Measurements from ENCODE around the gene SLC34A3.

Gene SLC34A3

DNA sequence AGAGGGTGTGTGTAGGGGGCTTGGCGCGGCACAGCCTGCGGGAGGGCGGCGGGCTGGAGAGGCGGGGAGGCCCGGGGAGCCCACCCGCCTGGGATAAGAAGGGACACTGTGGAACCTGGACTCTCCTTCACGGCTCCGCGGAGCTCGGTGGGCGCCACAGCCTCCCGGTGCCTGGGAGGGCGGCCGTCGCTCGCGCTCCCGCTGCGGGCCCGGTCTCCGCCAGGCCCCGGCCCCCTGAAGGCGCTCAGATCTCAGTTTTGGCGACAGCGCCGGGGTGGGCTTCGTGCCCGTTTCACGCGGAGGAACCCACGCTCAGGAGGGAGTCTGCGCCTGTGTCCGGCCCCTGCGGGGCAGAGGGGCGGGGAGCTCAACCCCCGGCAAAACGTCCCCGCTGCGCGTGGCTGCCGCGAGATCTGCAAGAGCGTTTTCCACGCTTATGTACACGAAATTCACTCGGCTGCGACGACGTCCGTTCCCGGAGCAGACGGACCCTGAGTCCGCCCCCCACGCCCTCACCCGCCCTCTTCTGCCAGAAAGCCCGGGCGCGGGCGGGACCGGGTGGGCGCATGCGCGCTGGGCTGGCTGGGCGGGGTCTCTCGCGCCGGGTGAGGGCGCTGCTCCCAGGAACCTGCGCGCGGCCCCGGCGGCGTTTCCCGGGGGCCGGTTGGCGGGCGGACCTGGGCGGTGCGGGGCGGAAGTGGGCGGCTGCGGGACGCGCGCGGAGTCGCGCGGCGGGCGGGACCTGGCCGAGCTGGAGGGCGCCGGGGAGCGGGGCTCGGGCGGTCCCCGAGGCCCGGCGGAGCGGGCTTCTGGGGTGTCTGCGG is 24.1 kb downstream of the SLC34A3 start, which contains the start of gene NELFB:
Gene NELFB (plus strand): TSS at position 704 of the 824 bp plus-strand sequence.
- H3K4me1 ChIP-seq (ENCODE audit: control insufficient read depth in 1 of 2, insufficient read depth in 2 of 2, low read length in 2 of 2) = peaks cover 14 to 16% of the 10 kb centered on the region in 2 experiments
- H3K9ac ChIP-seq (ENCODE audit: low read length) = peak within 1 kb of the TSS; percentile 92
- H3K4me2 ChIP-seq (ENCODE audit: low read length) = peak within 1 kb of the TSS; percentile 99
- no CpG with 5 or more reads among the region's 105 CpGs for WGBS (ENCODE audit: extremely low coverage, insufficient coverage, insufficient read length)
- no peak within 1 kb of the TSS for H2BK12ac ChIP-seq (ENCODE audit: low read length)
- peaks cover 2% of the 10 kb centered on the region for H3K9me3 ChIP-seq (ENCODE audit: insufficient read depth, low read depth, low read length)
- no peak within 1 kb of the TSS for H3K23ac ChIP-seq (ENCODE audit: low read length)
- H3K79me1 ChIP-seq (ENCODE audit: low read length) = peaks cover 12% of the 10 kb centered on the region
- H3K4me3 ChIP-seq (ENCODE audit: low read depth, low read length) = peak within 1 kb of the TSS; percentile 96
- peak; percentile 80 to 94 for DNase-seq
- H2BK120ac ChIP-seq (ENCODE audit: insufficient read depth, low read length, poor library complexity) = peak within 1 kb of the TSS; percentile 70
- peaks cover 22 to 23% of the 10 kb centered on the region in 2 experiments for H3K36me3 ChIP-seq (ENCODE audit: control insufficient read depth in 1 of 2, insufficient read depth in 2 of 2, low read length in 2 of 2)
- H2BK5ac ChIP-seq (ENCODE audit: low read depth, low read length, poor library complexity) = peak within 1 kb of the TSS; percentile 71
- peak within 1 kb of the TSS; percentile 62 for H2AK5ac ChIP-seq (ENCODE audit: low read length)
- H4K12ac ChIP-seq (ENCODE audit: low read depth, low read length) = peak within 1 kb of the TSS; percentile 89
- H2AFZ ChIP-seq (ENCODE audit: insufficient read depth, low read length, poor library complexity) = peak within 1 kb of the TSS; percentile 89
- peaks cover 12% of the 10 kb centered on the region for H3K79me2 ChIP-seq (ENCODE audit: control insufficient read depth, insufficient read depth, low read length, poor library complexity)
- H3K18ac ChIP-seq (ENCODE audit: low read length) = peak within 1 kb of the TSS; percentile 86
- H3K27me3 ChIP-seq (ENCODE audit: insufficient read depth, low read length) = no peaks in the 10 kb centered on the region
- H3K27ac ChIP-seq (ENCODE audit: low read depth, low read length) = peak within 1 kb of the TSS; percentile 55
- H4K91ac ChIP-seq (ENCODE audit: low read depth, low read length) = peak within 1 kb of the TSS; percentile 74
- peak within 1 kb of the TSS; percentile 98 for H4K8ac ChIP-seq (ENCODE audit: low read depth, low read length)
- peak within 1 kb of the TSS; percentile 77 for H3K4ac ChIP-seq (ENCODE audit: low read depth, low read length)
- H3K14ac ChIP-seq (ENCODE audit: low read length) = peak within 1 kb of the TSS; percentile 90

GRCh38 chr9:137255448-137256114 is 24.9 kb downstream of the SLC34A3 start:
- peaks cover 22 to 23% of the 10 kb centered on the region in 2 experiments for H3K36me3 ChIP-seq (ENCODE audit: control insufficient read depth in 1 of 2, insufficient read depth in 2 of 2, low read length in 2 of 2)
- peak overlapping the region; percentile 74 for H4K91ac ChIP-seq (ENCODE audit: low read depth, low read length)
- H2AFZ ChIP-seq (ENCODE audit: insufficient read depth, low read length, poor library complexity) = peak overlapping the region; percentile 77
- peak overlapping the region; percentile 69 for H3K4me2 ChIP-seq (ENCODE audit: low read length)
- no peak overlapping the region for H3K23ac ChIP-seq (ENCODE audit: low read length)
- peak overlapping the region; percentile 55 for H3K27ac ChIP-seq (ENCODE audit: low read depth, low read length)
- no peaks in the 10 kb centered on the region for H3K27me3 ChIP-seq (ENCODE audit: insufficient read depth, low read length)
- H2BK5ac ChIP-seq (ENCODE audit: low read depth, low read length, poor library complexity) = peak overlapping the region; percentile 64
- H4K8ac ChIP-seq (ENCODE audit: low read depth, low read length) = peak overlapping the region; percentile 86
- peak overlapping the region; percentile 96 for H3K4me3 ChIP-seq (ENCODE audit: low read depth, low read length)
- H3K79me1 ChIP-seq (ENCODE audit: low read length) = peaks cover 12% of the 10 kb centered on the region
- DNase-seq = no peak
- peak overlapping the region; percentile 90 for H3K14ac ChIP-seq (ENCODE audit: low read length)
- no CpG with 5 or more reads among the region's 51 CpGs for WGBS (ENCODE audit: extremely low coverage, insufficient coverage, insufficient read length)
- peak overlapping the region; percentile 75 for H3K9ac ChIP-seq (ENCODE audit: low read length)
- H2BK12ac ChIP-seq (ENCODE audit: low read length) = no peak overlapping the region
- peak overlapping the region; percentile 62 for H2AK5ac ChIP-seq (ENCODE audit: low read length)
- H2BK120ac ChIP-seq (ENCODE audit: insufficient read depth, low read length, poor library complexity) = peak overlapping the region; percentile 67
- peak overlapping the region; percentile 58 for H3K18ac ChIP-seq (ENCODE audit: low read length)
- H3K4ac ChIP-seq (ENCODE audit: low read depth, low read length) = peak overlapping the region; percentile 49
- no peaks in the 10 kb centered on the region for H3K9me3 ChIP-seq (ENCODE audit: insufficient read depth, low read depth, low read length)
- peaks cover 12% of the 10 kb centered on the region for H3K79me2 ChIP-seq (ENCODE audit: control insufficient read depth, insufficient read depth, low read length, poor library complexity)
- peaks cover 14 to 16% of the 10 kb centered on the region in 2 experiments for H3K4me1 ChIP-seq (ENCODE audit: control insufficient read depth in 1 of 2, insufficient read depth in 2 of 2, low read length in 2 of 2)
- H4K12ac ChIP-seq (ENCODE audit: low read depth, low read length) = peak overlapping the region; percentile 70

DNA sequence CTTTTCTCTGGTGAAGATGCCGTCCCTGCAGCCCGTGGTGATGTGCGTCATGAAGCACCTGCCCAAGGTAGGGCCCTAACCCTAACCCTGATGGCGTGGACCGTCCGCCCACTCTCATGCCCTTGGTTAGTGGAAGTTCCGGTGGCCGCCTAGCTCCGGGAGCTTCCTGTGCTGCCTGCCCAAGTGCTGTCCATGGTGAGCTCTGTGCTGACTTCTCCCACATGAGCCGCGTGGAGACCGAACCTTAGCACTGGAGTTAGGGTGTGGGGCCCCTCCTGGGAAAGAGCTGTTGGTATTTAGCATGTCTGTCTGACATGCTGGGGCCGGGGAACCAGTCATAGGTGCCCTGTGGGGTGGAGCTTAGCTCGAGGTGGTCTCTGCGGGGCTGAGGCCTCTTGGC is 25.7 kb downstream of the SLC34A3 start:
- Histone ChIP-seq H3K79me2 (ENCODE audit: control insufficient read depth, insufficient read depth, low read length, poor library complexity) (peaks cover 12% of the 10 kb centered on the region), H4K8ac (ENCODE audit: low read depth, low read length) (no peak overlapping the region), H2AFZ (ENCODE audit: insufficient read depth, low read length, poor library complexity) (no peak overlapping the region), H3K9me3 (ENCODE audit: insufficient read depth, low read depth, low read length) (no peaks in the 10 kb centered on the region), H3K4me1 (ENCODE audit: control insufficient read depth in 1 of 2, insufficient read depth in 2 of 2, low read length in 2 of 2) (peaks cover 14 to 16% of the 10 kb centered on the region in 2 experiments), H3K18ac (ENCODE audit: low read length) (no peak overlapping the region), H3K14ac (ENCODE audit: low read length) (no peak overlapping the region), H2BK12ac (ENCODE audit: low read length) (no peak overlapping the region), H2AK5ac (ENCODE audit: low read length) (no peak overlapping the region), H4K91ac (ENCODE audit: low read depth, low read length) (no peak overlapping the region), H3K27ac (ENCODE audit: low read depth, low read length) (no peak overlapping the region), H3K9ac (ENCODE audit: low read length) (no peak overlapping the region), H3K4me2 (ENCODE audit: low read length) (peak overlapping the region; percentile 69), H2BK120ac (ENCODE audit: insufficient read depth, low read length, poor library complexity) (no peak overlapping the region), H3K36me3 (ENCODE audit: control insufficient read depth in 1 of 2, insufficient read depth in 2 of 2, low read length in 2 of 2) (peaks cover 22 to 23% of the 10 kb centered on the region in 2 experiments), H3K4ac (ENCODE audit: low read depth, low read length) (peak overlapping the region; percentile 1), H3K23ac (ENCODE audit: low read length) (no peak overlapping the region), H3K79me1 (ENCODE audit: low read length) (peaks cover 12% of the 10 kb centered on the region), H4K12ac (ENCODE audit: low read depth, low read length) (no peak overlapping the region), H2BK5ac (ENCODE audit: low read depth, low read length, poor library complexity) (no peak overlapping the region), H3K27me3 (ENCODE audit: insufficient read depth, low read length) (no peaks in the 10 kb centered on the region), H3K4me3 (ENCODE audit: low read depth, low read length) (peak overlapping the region; percentile 96)
- WGBS (ENCODE audit: extremely low coverage, insufficient coverage, insufficient read length) = no CpG with 5 or more reads among the region's 15 CpGs
- no peak for DNase-seq

- Histone ChIP-seq H3K4me1 (ENCODE audit: control insufficient read depth in 1 of 2, insufficient read depth in 2 of 2, low read length in 2 of 2) (peaks cover 14 to 16% of the 10 kb centered on the region in 2 experiments), H3K4me2 (ENCODE audit: low read length) (no peak overlapping the region), H3K4me3 (ENCODE audit: low read depth, low read length) (no peak overlapping the region), H2AK5ac (ENCODE audit: low read length) (no peak overlapping the region), H3K27me3 (ENCODE audit: insufficient read depth, low read length) (no peaks in the 10 kb centered on the region), H3K9ac (ENCODE audit: low read length) (no peak overlapping the region), H2BK5ac (ENCODE audit: low read depth, low read length, poor library complexity) (no peak overlapping the region), H3K18ac (ENCODE audit: low read length) (no peak overlapping the region), H2BK120ac (ENCODE audit: insufficient read depth, low read length, poor library complexity) (no peak overlapping the region), H3K9me3 (ENCODE audit: insufficient read depth, low read depth, low read length) (no peaks in the 10 kb centered on the region), H2BK12ac (ENCODE audit: low read length) (no peak overlapping the region), H4K91ac (ENCODE audit: low read depth, low read length) (no peak overlapping the region), H3K36me3 (ENCODE audit: control insufficient read depth in 1 of 2, insufficient read depth in 2 of 2, low read length in 2 of 2) (peaks cover 22 to 23% of the 10 kb centered on the region in 2 experiments), H3K14ac (ENCODE audit: low read length) (no peak overlapping the region), H3K23ac (ENCODE audit: low read length) (no peak overlapping the region), H3K79me1 (ENCODE audit: low read length) (peaks cover 12% of the 10 kb centered on the region), H3K27ac (ENCODE audit: low read depth, low read length) (no peak overlapping the region), H2AFZ (ENCODE audit: insufficient read depth, low read length, poor library complexity) (no peak overlapping the region), H3K4ac (ENCODE audit: low read depth, low read length) (peak overlapping the region; percentile 12), H4K8ac (ENCODE audit: low read depth, low read length) (no peak overlapping the region), H4K12ac (ENCODE audit: low read depth, low read length) (no peak overlapping the region), H3K79me2 (ENCODE audit: control insufficient read depth, insufficient read depth, low read length, poor library complexity) (peaks cover 12% of the 10 kb centered on the region)
- WGBS (ENCODE audit: extremely low coverage, insufficient coverage, insufficient read length) = no CpG with 5 or more reads among the region's 15 CpGs
- no peak for DNase-seq
Measured at GRCh38 chr9:137256856-137257255, 26.2 kb downstream of the SLC34A3 start.

Measured in trophoblast cell (in vitro differentiated cells and primary cell).